Gastrocnemius medialis (tissue), 4 donors: ENCODE results near the gene TCF7L2. TPM values are rescaled to one million over a fixed set of nuclear protein-coding genes. Genes with fewer than 3 reads are reported as not detected.

Source experiments
- ATAC-seq, 2 donors: fragments of 150-250 bp; one replicate each; pipeline ENCODE4 v1.9.1; 2016
- DNase-seq, 2 donors: peaks; one replicate each; pipeline ENCODE4 v3.0.0-alpha.2; 2019
- H3K27ac ChIP-seq, 4 donors: fragments of 200-600 bp; sonication (generic); 1 replicate in 1 of 4; 2 replicates in 3 of 4; pipeline ENCODE4 v1.5.1; 2016 to 2018; ENCODE audit warnings: mild to moderate bottlenecking in 2 of 4, moderate library complexity in 1 of 4
- H3K27me3 ChIP-seq, 3 donors: fragments of 200-600 bp; sonication (generic) in 2 of 3; 1 replicate in 1 of 3; 2 replicates in 2 of 3; pipeline versions ENCODE4 v1.5.1 to v1.6.0; 2016 to 2019; ENCODE audit warnings: mild to moderate bottlenecking in 1 of 3, moderate library complexity in 1 of 3
- H3K36me3 ChIP-seq, 2 donors: fragments of 200-600 bp; sonication (generic) in 1 of 2; one replicate each; pipeline ENCODE4 v1.5.1; 2017 to 2018
- H3K4me1 ChIP-seq, 2 donors: fragments of 200-600 bp; sonication (generic) in 1 of 2; one replicate each; pipeline ENCODE4 v1.5.1; 2016 to 2017; ENCODE audit warnings: mild to moderate bottlenecking in 2 of 2
- H3K4me3 ChIP-seq, 4 donors: fragments of 200-600 bp; sonication (generic) in 3 of 4; 1 replicate in 1 of 4; 2 replicates in 3 of 4; pipeline ENCODE4 v1.5.1; 2016 to 2019; ENCODE audit warnings: mild to moderate bottlenecking in 2 of 4
- H3K9me3 ChIP-seq, 3 donors: fragments of 200-600 bp; sonication (generic) in 2 of 3; 1 replicate in 1 of 3; 2 replicates in 2 of 3; pipeline ENCODE4 v1.5.1; 2016 to 2019
- POLR2A ChIP-seq, 2 donors: fragments of 450-650 bp; IDR thresholded peaks; one replicate each; pipeline ENCODE4 v1.6.1; 2017; ENCODE audit warnings: antibody characterized with exemption in 2 of 2, mild to moderate bottlenecking in 2 of 2, moderate library complexity in 2 of 2
- in situ Hi-C, 4 donors: fragments of 200-750 bp; cut with MboI; loops; one replicate each; pipeline versions ENCODE4 v1.15.0 to v1.8.0; 2017; ENCODE audit warnings: low sequenced_read_pairs in 4 of 4
- intact Hi-C: fragments of 100-400 bp; cut with DNase I; formaldehyde crosslinking; loops from one replicate; pipeline ENCODE4 v1.15.1; 2023; ENCODE audit warnings: low total_unique reads
- total RNA-seq, 4 donors: library from RNA; depleted of rRNA; stranded (reverse); fragments of >200 nt; gene quantifications; one replicate each; pipeline versions ENCODE4 v1.1.0 to v1.2.3, GENCODE V29; 2016
- TF ChIP-seq, protein P1 (sequence below), 5 experiments: fragments of 450-650 bp in 3 of 5; fragments of 200-600 bp in 2 of 5; sonication (generic) in 2 of 5; IDR thresholded peaks in 4 of 5; conservative IDR thresholded peaks in 1 of 5; 1 replicate in 4 of 5; 2 replicates in 1 of 5; pipeline ENCODE4 v1.5.1; 2016 to 2019; ENCODE audit warnings: antibody characterized with exemption in 5 of 5, mild to moderate bottlenecking in 3 of 5, moderate library complexity in 3 of 5

The TCF7L2 gene
- total RNA-seq, 4 donors from 2014 or later, result 4.6 to 5.1 (median 5.0) TPM

- peak in 1 of 2 donors; percentile 46 for DNase-seq
- Histone ChIP-seq H3K27ac (peak overlapping the region; percentile 44 to 46 (median 44)), H3K36me3 (no peaks in the 10 kb centered on the region), H3K9me3 (no peaks in the 10 kb centered on the region), H3K4me3 (peak overlapping the region in 1 of 4 donors; percentile 7), H3K27me3 (no peaks in the 10 kb centered on the region), H3K4me1 (peaks cover 3 to 8% of the 10 kb centered on the region in 2 donors)
- peak; percentile 71 to 73 for ATAC-seq
- TF ChIP-seq, protein P1, sequence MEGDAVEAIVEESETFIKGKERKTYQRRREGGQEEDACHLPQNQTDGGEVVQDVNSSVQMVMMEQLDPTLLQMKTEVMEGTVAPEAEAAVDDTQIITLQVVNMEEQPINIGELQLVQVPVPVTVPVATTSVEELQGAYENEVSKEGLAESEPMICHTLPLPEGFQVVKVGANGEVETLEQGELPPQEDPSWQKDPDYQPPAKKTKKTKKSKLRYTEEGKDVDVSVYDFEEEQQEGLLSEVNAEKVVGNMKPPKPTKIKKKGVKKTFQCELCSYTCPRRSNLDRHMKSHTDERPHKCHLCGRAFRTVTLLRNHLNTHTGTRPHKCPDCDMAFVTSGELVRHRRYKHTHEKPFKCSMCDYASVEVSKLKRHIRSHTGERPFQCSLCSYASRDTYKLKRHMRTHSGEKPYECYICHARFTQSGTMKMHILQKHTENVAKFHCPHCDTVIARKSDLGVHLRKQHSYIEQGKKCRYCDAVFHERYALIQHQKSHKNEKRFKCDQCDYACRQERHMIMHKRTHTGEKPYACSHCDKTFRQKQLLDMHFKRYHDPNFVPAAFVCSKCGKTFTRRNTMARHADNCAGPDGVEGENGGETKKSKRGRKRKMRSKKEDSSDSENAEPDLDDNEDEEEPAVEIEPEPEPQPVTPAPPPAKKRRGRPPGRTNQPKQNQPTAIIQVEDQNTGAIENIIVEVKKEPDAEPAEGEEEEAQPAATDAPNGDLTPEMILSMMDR (IDR thresholded peaks at IDR 0.05 in 4 of 5, conservative IDR thresholded peaks at IDR 0.05 in 1 of 5), result no peak
- peak in 1 of 2 donors; percentile 36 for TF ChIP-seq POLR2A (IDR thresholded peaks at IDR 0.05)
- intact Hi-C loops (no loop called here), in situ Hi-C loops (loop anchor here in 3 of 4 donors (25.0 kb wide), 3 partner anchors 256 to 569 kb away; no protein-coding TSS in a partner anchor)
These were observed 181.7 kb downstream of the TCF7L2 start for GRCh38 chr10:113131613-113132261.

DNA sequence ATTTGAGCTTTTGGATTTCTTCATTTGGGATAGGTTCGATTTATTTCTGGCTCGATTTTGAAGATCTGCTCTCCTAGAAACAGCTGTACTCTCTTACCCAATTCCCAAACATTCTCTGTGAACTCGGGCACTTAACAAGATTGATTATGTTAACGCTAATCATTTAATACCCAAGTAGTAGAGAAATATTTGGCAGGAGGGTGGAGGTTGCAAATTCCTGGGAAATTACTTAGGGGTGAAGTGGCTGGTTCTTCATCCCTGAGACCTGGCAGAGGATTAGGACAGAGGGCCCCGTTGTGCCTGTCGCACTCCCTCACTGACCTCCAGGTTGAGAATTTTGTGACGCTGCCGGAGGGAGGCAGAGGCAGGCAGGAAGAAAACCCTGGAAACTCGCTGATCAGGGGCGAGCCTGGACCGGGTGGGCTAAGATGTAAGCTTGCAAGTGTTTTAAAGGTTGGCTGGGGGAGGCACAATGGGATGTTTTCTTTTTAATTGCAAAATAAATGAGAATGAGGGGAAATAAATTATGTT lies 182.6 kb downstream of the TCF7L2 start:
- Histone ChIP-seq H3K9me3 (no peaks in the 10 kb centered on the region), H3K27me3 (no peaks in the 10 kb centered on the region), H3K4me3 (no peak overlapping the region), H3K4me1 (peaks cover 3 to 8% of the 10 kb centered on the region in 2 donors), H3K36me3 (no peaks in the 10 kb centered on the region), H3K27ac (peak overlapping the region; percentile 19 to 45 (median 44))
- ATAC-seq (no peak), DNase-seq (no peak)
- TF ChIP-seq, protein P1 (IDR thresholded peaks at IDR 0.05 in 4 of 5, conservative IDR thresholded peaks at IDR 0.05 in 1 of 5), result no peak
- no peak for TF ChIP-seq POLR2A (IDR thresholded peaks at IDR 0.05)
- intact Hi-C loops (no loop called here), in situ Hi-C loops (loop anchor here in 3 of 4 donors (25.0 kb wide), 3 partner anchors 255 to 570 kb away; no protein-coding TSS in a partner anchor)

DNA sequence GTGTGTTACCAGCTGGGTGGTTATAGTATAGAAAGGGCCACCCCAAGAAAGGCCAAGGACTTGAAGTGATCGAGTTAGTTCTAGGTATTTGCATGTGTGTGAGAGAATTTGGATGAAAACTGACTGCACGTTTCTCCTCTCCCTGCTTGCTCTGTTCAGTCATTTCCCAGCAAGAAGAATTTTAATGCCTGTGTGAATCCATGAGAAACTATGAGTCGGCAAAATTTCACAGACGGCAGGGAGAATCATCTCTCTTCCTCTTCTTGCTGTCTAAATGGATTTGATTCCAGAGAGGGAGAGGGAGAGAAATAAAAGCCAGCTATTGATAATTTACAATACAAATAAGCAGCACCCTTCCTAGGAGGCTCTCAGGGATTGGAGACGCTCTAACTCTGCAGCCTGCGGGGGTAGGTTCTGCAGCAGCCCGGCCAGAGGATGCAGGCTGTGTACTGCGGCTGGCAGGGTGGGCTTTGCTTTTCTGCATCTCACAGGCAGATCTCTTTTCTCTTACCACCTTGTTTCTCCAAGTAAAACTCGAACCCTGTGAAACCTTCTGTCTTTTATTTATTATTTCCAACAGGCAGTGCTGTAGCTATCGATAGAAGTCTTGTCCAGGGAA lies 183.6 kb downstream of the TCF7L2 start:
- Histone ChIP-seq H3K36me3 (no peaks in the 10 kb centered on the region), H3K27me3 (no peaks in the 10 kb centered on the region), H3K4me3 (no peak overlapping the region), H3K9me3 (no peaks in the 10 kb centered on the region), H3K4me1 (peaks cover 3 to 8% of the 10 kb centered on the region in 2 donors), H3K27ac (no peak overlapping the region)
- no peak for DNase-seq
- ATAC-seq, result no peak
- intact Hi-C loops, result no loop called here
- TF ChIP-seq POLR2A (IDR thresholded peaks at IDR 0.05), result no peak
- TF ChIP-seq, protein P1 (IDR thresholded peaks at IDR 0.05 in 4 of 5, conservative IDR thresholded peaks at IDR 0.05 in 1 of 5), result no peak
- in situ Hi-C loops, result loop anchor here in 3 of 4 donors (25.0 kb wide), 3 partner anchors 254 to 571 kb away; no protein-coding TSS in a partner anchor

- no peak for DNase-seq
- in situ Hi-C loops (loop anchor here in 3 of 4 donors (25.0 kb wide), 3 partner anchors 252 to 573 kb away; no protein-coding TSS in a partner anchor), intact Hi-C loops (no loop called here)
- Histone ChIP-seq H3K9me3 (no peaks in the 10 kb centered on the region), H3K27me3 (no peaks in the 10 kb centered on the region), H3K36me3 (no peaks in the 10 kb centered on the region), H3K27ac (no peak overlapping the region), H3K4me3 (no peak overlapping the region), H3K4me1 (peaks cover 3 to 8% of the 10 kb centered on the region in 2 donors)
- TF ChIP-seq, protein P1 (IDR thresholded peaks at IDR 0.05 in 4 of 5, conservative IDR thresholded peaks at IDR 0.05 in 1 of 5), result no peak
- TF ChIP-seq POLR2A (IDR thresholded peaks at IDR 0.05), result no peak
- ATAC-seq, result no peak
These were observed 185.0 kb downstream of the TCF7L2 start for GRCh38 chr10:113135025-113135424.
